Nephron (organoid): ENCODE results near the gene PPP1R12A.
A peak's percentile ranks its signal among the peaks of the same experiment; 100 is the strongest.

Source experiments
- H3K27ac Mint-ChIP-seq, 3 experiments: 2 replicates each; pipeline ENCODE4 v1.8.0; 2020; ENCODE audit warnings: mixed read lengths in 3 of 3, mild to moderate bottlenecking in 2 of 3, moderate library complexity in 1 of 3
- H3K27me3 Mint-ChIP-seq: 2 replicates; pipeline ENCODE4 v1.8.0; 2021; ENCODE audit warnings: low read depth, mild to moderate bottlenecking, moderate library complexity, mixed read lengths
- H3K36me3 Mint-ChIP-seq: 2 replicates; pipeline ENCODE4 v1.8.0; 2020; ENCODE audit warnings: low read depth, mixed read lengths
- H3K4me1 Mint-ChIP-seq: 2 replicates; pipeline ENCODE4 v1.8.0; 2020; ENCODE audit warnings: mixed read lengths
- H3K4me3 Mint-ChIP-seq, 3 experiments: 2 replicates each; pipeline ENCODE4 v1.8.0; 2020; ENCODE audit warnings: mild to moderate bottlenecking in 3 of 3, mixed read lengths in 3 of 3, moderate library complexity in 2 of 3
- H3K9me3 Mint-ChIP-seq: 2 replicates; pipeline ENCODE4 v1.8.0; 2020; ENCODE audit warnings: mixed read lengths
- CTCF ChIP-seq, 3 experiments: fragments of 200-600 bp; sonication (generic); IDR thresholded peaks; one replicate each; pipeline ENCODE4 v1.5.0; 2021; ENCODE audit warnings: antibody characterized with exemption in 3 of 3; ENCODE audit not compliant: unreplicated experiment in 3 of 3

Gene PPP1R12A

DNA sequence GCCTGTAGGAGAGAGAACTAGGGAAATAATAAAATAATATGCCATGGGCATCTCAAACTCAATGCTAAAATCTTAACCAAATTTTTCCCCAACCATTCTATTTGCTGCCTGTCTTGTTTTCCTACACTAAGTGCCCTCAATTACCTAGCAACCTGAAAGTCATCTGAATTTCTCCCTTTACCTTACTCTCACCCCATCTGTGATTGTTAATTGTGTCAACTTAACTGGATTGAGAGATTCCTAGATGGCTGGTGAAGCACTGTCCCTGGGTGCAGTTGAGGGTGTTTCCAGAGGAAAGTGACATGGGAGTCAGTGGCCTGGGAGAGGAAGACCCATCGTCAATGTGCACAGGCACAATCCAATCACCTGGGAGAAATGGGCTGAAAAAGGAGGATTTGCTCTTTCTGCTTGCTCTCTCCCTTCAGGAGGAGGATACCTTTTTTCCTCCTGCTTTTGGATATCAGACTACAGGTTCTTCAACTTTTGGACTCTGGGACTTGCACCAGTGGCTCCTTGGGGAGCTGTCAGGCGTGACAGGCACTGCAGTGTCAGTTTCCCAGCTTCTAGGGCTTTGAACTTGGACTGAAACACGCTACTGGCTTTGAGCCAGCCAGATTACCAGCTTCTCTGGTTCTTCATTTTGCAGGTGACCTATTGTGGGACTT, 100.1 kb downstream of the PPP1R12A start:
- peaks cover 15% of the 10 kb centered on the region for H3K9me3 Mint-ChIP-seq
- TF ChIP-seq CTCF (IDR thresholded peaks at IDR 0.05; ENCODE audit: unreplicated experiment in 3 of 3): no peak
- peaks cover 59% of the 10 kb centered on the region for H3K36me3 Mint-ChIP-seq
- H3K4me1 Mint-ChIP-seq: no peaks in the 10 kb centered on the region
- H3K4me3 Mint-ChIP-seq: no peak overlapping the region
- H3K27ac Mint-ChIP-seq: peak overlapping the region in 1 of 3 experiments; percentile 3
- H3K27me3 Mint-ChIP-seq: no peaks in the 10 kb centered on the region

DNA sequence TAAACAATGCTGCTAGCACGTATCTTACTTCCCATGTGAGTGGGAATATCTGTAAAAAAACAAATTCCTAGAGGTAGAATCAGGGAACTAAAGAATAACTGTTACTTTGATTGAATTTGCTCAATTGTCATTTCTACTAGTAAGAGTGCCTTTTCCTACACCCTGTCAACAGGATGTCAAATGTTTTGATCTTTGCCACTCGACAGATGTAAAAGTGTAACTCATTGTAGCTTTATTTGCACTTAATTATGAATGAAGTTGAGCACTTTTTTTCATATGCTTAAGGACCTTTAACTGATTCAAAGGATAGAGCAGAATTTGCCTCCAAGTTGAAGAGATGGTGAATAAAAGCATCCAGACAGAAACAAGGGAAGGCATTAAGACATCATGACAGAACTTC, 104.5 kb downstream of the PPP1R12A start:
- no peak overlapping the region for H3K27ac Mint-ChIP-seq
- peaks cover 44% of the 10 kb centered on the region for H3K36me3 Mint-ChIP-seq
- TF ChIP-seq CTCF (IDR thresholded peaks at IDR 0.05; ENCODE audit: unreplicated experiment in 3 of 3): no peak
- H3K4me1 Mint-ChIP-seq: peaks cover 9% of the 10 kb centered on the region
- H3K9me3 Mint-ChIP-seq: no peaks in the 10 kb centered on the region
- no peak overlapping the region for H3K4me3 Mint-ChIP-seq
- H3K27me3 Mint-ChIP-seq: no peaks in the 10 kb centered on the region

GRCh38 chr12:79828924-79829323, 106.0 kb downstream of the PPP1R12A start:
- no peaks in the 10 kb centered on the region for H3K27me3 Mint-ChIP-seq
- H3K36me3 Mint-ChIP-seq: peaks cover 35% of the 10 kb centered on the region
- no peak for TF ChIP-seq CTCF (IDR thresholded peaks at IDR 0.05; ENCODE audit: unreplicated experiment in 3 of 3)
- H3K4me1 Mint-ChIP-seq: peaks cover 9% of the 10 kb centered on the region
- H3K4me3 Mint-ChIP-seq: no peak overlapping the region
- H3K9me3 Mint-ChIP-seq: no peaks in the 10 kb centered on the region
- no peak overlapping the region for H3K27ac Mint-ChIP-seq

GRCh38 chr12:79827484-79827883, 107.4 kb downstream of the PPP1R12A start:
- no peaks in the 10 kb centered on the region for H3K27me3 Mint-ChIP-seq
- H3K27ac Mint-ChIP-seq: no peak overlapping the region
- H3K9me3 Mint-ChIP-seq: no peaks in the 10 kb centered on the region

DNA sequence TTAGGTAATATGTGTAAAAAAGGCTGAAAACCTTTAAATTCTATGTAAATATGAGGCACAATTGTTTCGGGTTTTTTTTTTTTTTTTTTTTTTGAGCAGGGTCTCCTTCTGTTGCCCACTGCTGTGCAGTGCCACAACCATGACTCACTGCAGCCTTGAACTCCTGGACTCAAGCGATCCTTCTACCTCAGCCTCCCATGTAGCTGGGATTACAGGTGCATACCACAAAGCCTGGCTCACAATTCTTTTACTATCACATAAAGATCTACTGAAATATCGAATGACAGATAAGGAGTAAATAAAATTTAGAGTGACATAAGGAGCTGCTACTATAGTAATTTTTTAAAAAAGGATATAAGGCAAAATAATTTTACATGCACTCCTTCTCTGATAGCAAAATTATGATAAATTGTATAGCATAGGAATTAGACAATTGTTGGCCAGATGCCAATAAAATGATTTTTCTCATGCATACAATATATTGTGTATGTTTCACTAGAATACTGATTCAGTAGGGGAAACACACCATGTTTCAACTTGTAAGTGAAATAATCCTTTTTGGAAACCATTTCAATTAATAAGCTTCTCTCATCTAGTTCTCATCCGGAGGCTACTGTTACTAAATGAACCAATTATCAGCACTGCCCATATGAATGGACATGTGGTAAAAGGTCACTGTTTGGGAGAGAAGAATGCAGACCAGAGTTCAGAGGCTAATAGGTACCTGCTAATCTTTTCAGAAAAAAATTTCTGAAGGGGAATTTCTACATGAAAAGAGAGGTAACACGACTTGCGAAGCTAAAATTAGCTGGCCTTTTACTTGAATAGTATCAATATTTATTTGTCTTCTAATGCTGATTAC, 108.4 kb downstream of the PPP1R12A start:
- Mint-ChIP-seq H3K9me3 (no peaks in the 10 kb centered on the region), H3K4me1 (peaks cover 9% of the 10 kb centered on the region), H3K27me3 (no peaks in the 10 kb centered on the region), H3K27ac (no peak overlapping the region), H3K4me3 (no peak overlapping the region), H3K36me3 (peaks cover 32% of the 10 kb centered on the region)
- TF ChIP-seq CTCF (IDR thresholded peaks at IDR 0.05; ENCODE audit: unreplicated experiment in 3 of 3): no peak

More at GRCh38 chr12:79827484-79827883, 107.4 kb downstream of the PPP1R12A start:
- H3K4me3 Mint-ChIP-seq: no peak overlapping the region
- peaks cover 28% of the 10 kb centered on the region for H3K36me3 Mint-ChIP-seq
- no peak for TF ChIP-seq CTCF (IDR thresholded peaks at IDR 0.05; ENCODE audit: unreplicated experiment in 3 of 3)
- peaks cover 9% of the 10 kb centered on the region for H3K4me1 Mint-ChIP-seq
